HEK293 (cell line): ENCODE measurements around the gene NRG2.

Experiments
- GLI4 ChIP-seq: fragments of 450-650 bp; formaldehyde crosslinking; IDR thresholded peaks from 2 replicates; pipeline ENCODE4 v1.5.1; 2016; ENCODE audit warnings: missing biosample characterization, missing genetic modification characterization
- GLIS2 ChIP-seq: fragments of 450-650 bp; formaldehyde crosslinking; IDR thresholded peaks from 2 replicates; pipeline ENCODE4 v1.5.1; 2016; ENCODE audit warnings: missing biosample characterization, missing genetic modification characterization
- IKZF3 ChIP-seq: fragments of 450-650 bp; IDR thresholded peaks from 2 replicates; pipeline ENCODE4 v1.5.0; 2018; ENCODE audit warnings: missing biosample characterization, mild to moderate bottlenecking, missing genetic modification characterization, moderate library complexity
- KLF8 ChIP-seq: fragments of 450-650 bp; formaldehyde crosslinking; IDR thresholded peaks from 2 replicates; pipeline ENCODE4 v1.5.1; 2016; ENCODE audit warnings: missing biosample characterization, missing genetic modification characterization
- MYNN ChIP-seq: fragments of 450-650 bp; formaldehyde crosslinking; IDR thresholded peaks from 2 replicates; pipeline ENCODE4 v1.5.1; 2016; ENCODE audit warnings: missing biosample characterization, missing genetic modification characterization, borderline replicate concordance
- SCRT2 ChIP-seq: fragments of 450-650 bp; formaldehyde crosslinking; IDR thresholded peaks from 2 replicates; pipeline ENCODE4 v1.5.1; 2016; ENCODE audit warnings: missing biosample characterization, missing genetic modification characterization
- TRIM28 ChIP-seq: IDR thresholded peaks from 2 replicates; pipeline ENCODE4 v1.6.1; 2011; ENCODE audit warnings: low read length, control low read depth, borderline replicate concordance
- ZBTB1 ChIP-seq: fragments of 450-650 bp; formaldehyde crosslinking; IDR thresholded peaks from 2 replicates; pipeline ENCODE4 v1.5.1; 2016; ENCODE audit warnings: missing biosample characterization, missing genetic modification characterization
- ZEB2 ChIP-seq: fragments of 450-650 bp; formaldehyde crosslinking; IDR thresholded peaks from 2 replicates; pipeline ENCODE4 v1.5.1; 2016; ENCODE audit warnings: missing biosample characterization, missing genetic modification characterization
- ZFHX2 ChIP-seq: fragments of 450-650 bp; formaldehyde crosslinking; conservative IDR thresholded peaks from 2 replicates; pipeline ENCODE4 v1.5.1; 2016; ENCODE audit warnings: missing biosample characterization, missing genetic modification characterization
- ZNF132 ChIP-seq: fragments of 450-650 bp; formaldehyde crosslinking; IDR thresholded peaks from 2 replicates; pipeline ENCODE4 v1.5.1; 2017; ENCODE audit warnings: missing biosample characterization, missing genetic modification characterization, borderline replicate concordance
- ZNF184 ChIP-seq: fragments of 450-650 bp; IDR thresholded peaks from 2 replicates; pipeline ENCODE4 v1.5.1; 2018; ENCODE audit warnings: missing biosample characterization, mild to moderate bottlenecking, missing genetic modification characterization
- ZNF214 ChIP-seq: fragments of 450-650 bp; formaldehyde crosslinking; IDR thresholded peaks from 2 replicates; pipeline ENCODE4 v1.5.1; 2017; ENCODE audit warnings: missing biosample characterization, mild to moderate bottlenecking, missing genetic modification characterization, borderline replicate concordance
- ZNF23 ChIP-seq: fragments of 450-650 bp; formaldehyde crosslinking; IDR thresholded peaks from 2 replicates; pipeline ENCODE4 v1.5.1; 2016; ENCODE audit warnings: missing biosample characterization, missing genetic modification characterization, borderline replicate concordance
- ZNF510 ChIP-seq: fragments of 450-650 bp; formaldehyde crosslinking; IDR thresholded peaks from 2 replicates; pipeline ENCODE4 v1.5.1; 2018; ENCODE audit warnings: mild to moderate bottlenecking, missing genetic modification characterization, missing biosample characterization; ENCODE audit not compliant: insufficient replicate concordance
- ZNF521 ChIP-seq: fragments of 450-650 bp; formaldehyde crosslinking; IDR thresholded peaks from 2 replicates; pipeline ENCODE4 v1.5.1; 2017; ENCODE audit warnings: missing biosample characterization, mild to moderate bottlenecking, missing genetic modification characterization
- ZNF610 ChIP-seq: fragments of 450-650 bp; formaldehyde crosslinking; IDR thresholded peaks from 2 replicates; pipeline ENCODE4 v1.5.1; 2016; ENCODE audit warnings: missing biosample characterization, missing genetic modification characterization, borderline replicate concordance
- TF ChIP-seq, protein P1 (sequence below): fragments of 450-650 bp; formaldehyde crosslinking; IDR thresholded peaks from 2 replicates; pipeline ENCODE4 v1.5.1; 2016; ENCODE audit warnings: missing biosample characterization, missing genetic modification characterization
- TF ChIP-seq, protein P2 (sequence below): fragments of 450-650 bp; formaldehyde crosslinking; IDR thresholded peaks from 2 replicates; pipeline ENCODE4 v1.5.1; 2016; ENCODE audit warnings: missing biosample characterization, missing genetic modification characterization
- TF ChIP-seq, protein P3 (sequence below): fragments of 450-650 bp; formaldehyde crosslinking; conservative IDR thresholded peaks from 2 replicates; pipeline ENCODE4 v1.5.1; 2016; ENCODE audit warnings: low read depth, missing biosample characterization, missing genetic modification characterization
- TF ChIP-seq, protein P4 (sequence below): fragments of 450-650 bp; formaldehyde crosslinking; IDR thresholded peaks from 2 replicates; pipeline ENCODE4; 2016; ENCODE audit warnings: missing biosample characterization, missing genetic modification characterization
- TF ChIP-seq, protein P5 (sequence below): fragments of 450-650 bp; formaldehyde crosslinking; IDR thresholded peaks from 2 replicates; pipeline ENCODE4 v1.5.1; 2017; ENCODE audit warnings: missing biosample characterization, missing genetic modification characterization
- TF ChIP-seq, protein P6 (sequence below): fragments of 450-650 bp; formaldehyde crosslinking; IDR thresholded peaks from 2 replicates; pipeline ENCODE4 v1.5.1; 2016; ENCODE audit warnings: missing biosample characterization, missing genetic modification characterization, borderline replicate concordance
- TF ChIP-seq, protein P7 (sequence below): fragments of 450-650 bp; formaldehyde crosslinking; IDR thresholded peaks from 2 replicates; pipeline ENCODE4 v1.5.1; 2016; ENCODE audit warnings: missing biosample characterization, missing genetic modification characterization

The NRG2 gene

DNA sequence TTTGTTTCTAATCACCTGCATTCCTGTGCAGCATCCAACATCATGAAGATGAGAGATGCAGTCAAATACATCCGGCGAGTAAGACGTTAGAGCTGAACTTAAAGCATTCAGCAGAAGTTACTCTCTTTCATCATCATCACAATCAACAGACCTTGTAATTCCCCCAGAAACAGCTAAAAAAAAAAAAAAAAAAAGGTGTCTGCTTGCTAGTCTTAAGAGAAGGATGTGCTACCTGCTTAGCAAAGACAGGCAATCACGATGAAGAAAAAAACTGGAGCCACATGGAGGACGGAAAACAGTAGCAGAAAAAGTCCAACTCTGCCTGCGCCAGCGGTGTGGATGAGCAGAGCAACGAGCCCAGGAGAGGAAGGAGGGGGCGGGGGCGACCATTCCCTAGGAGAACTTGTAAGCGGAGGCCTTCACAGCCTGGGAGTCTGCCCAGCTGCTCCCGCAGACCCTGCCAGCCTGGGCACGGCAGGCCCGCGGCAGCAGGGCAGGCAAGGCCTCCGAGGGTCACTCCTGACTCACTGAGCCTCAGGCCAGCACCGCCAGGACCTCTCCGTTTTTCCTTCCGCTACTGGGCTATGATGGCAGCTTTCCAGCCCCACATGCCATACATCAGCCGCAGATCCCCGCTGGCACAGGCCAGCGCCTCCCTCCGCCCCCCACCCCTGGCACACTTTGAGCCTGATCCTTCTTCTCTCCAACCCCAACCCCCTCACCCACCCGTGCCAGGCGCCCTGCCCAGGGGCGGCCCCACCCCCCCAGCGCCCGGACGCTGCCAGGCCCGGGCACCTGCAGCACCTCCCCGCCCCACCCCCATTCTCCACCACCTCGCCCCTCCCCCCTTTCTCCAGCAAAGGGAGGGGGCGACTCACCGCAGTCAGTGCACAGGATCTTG, 1.4 kb downstream of the NRG2 start (continued):
- 0 out of 2 replicates have a peak, but pooled peaks have one; percentile 44 for TF ChIP-seq KLF8 (tag by site-specific recombination)
- TF ChIP-seq ZNF610 (tag by site-specific recombination) = no peak
- TF ChIP-seq, protein P1, sequence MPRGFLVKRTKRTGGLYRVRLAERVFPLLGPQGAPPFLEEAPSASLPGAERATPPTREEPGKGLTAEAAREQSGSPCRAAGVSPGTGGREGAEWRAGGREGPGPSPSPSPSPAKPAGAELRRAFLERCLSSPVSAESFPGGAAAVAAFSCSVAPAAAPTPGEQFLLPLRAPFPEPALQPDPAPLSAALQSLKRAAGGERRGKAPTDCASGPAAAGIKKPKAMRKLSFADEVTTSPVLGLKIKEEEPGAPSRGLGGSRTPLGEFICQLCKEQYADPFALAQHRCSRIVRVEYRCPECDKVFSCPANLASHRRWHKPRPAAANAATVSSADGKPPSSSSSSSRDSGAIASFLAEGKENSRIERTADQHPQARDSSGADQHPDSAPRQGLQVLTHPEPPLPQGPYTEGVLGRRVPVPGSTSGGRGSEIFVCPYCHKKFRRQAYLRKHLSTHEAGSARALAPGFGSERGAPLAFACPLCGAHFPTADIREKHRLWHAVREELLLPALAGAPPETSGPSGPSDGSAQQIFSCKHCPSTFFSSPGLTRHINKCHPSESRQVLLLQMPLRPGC (tag by site-specific recombination) = no peak
- TF ChIP-seq ZNF184 (tag by site-specific recombination) = no peak
- no peak for TF ChIP-seq MYNN
- TF ChIP-seq ZNF214 (tag by site-specific recombination) = no peak
- TF ChIP-seq, protein P2, sequence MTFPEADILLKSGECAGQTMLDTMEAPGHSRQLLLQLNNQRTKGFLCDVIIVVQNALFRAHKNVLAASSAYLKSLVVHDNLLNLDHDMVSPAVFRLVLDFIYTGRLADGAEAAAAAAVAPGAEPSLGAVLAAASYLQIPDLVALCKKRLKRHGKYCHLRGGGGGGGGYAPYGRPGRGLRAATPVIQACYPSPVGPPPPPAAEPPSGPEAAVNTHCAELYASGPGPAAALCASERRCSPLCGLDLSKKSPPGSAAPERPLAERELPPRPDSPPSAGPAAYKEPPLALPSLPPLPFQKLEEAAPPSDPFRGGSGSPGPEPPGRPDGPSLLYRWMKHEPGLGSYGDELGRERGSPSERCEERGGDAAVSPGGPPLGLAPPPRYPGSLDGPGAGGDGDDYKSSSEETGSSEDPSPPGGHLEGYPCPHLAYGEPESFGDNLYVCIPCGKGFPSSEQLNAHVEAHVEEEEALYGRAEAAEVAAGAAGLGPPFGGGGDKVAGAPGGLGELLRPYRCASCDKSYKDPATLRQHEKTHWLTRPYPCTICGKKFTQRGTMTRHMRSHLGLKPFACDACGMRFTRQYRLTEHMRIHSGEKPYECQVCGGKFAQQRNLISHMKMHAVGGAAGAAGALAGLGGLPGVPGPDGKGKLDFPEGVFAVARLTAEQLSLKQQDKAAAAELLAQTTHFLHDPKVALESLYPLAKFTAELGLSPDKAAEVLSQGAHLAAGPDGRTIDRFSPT (tag by site-specific recombination) = peak; percentile 93
- TF ChIP-seq GLIS2 (tag by site-specific recombination) = peak; percentile 40
- TF ChIP-seq ZBTB1 (tag by site-specific recombination) = no peak
- TF ChIP-seq, protein P3, sequence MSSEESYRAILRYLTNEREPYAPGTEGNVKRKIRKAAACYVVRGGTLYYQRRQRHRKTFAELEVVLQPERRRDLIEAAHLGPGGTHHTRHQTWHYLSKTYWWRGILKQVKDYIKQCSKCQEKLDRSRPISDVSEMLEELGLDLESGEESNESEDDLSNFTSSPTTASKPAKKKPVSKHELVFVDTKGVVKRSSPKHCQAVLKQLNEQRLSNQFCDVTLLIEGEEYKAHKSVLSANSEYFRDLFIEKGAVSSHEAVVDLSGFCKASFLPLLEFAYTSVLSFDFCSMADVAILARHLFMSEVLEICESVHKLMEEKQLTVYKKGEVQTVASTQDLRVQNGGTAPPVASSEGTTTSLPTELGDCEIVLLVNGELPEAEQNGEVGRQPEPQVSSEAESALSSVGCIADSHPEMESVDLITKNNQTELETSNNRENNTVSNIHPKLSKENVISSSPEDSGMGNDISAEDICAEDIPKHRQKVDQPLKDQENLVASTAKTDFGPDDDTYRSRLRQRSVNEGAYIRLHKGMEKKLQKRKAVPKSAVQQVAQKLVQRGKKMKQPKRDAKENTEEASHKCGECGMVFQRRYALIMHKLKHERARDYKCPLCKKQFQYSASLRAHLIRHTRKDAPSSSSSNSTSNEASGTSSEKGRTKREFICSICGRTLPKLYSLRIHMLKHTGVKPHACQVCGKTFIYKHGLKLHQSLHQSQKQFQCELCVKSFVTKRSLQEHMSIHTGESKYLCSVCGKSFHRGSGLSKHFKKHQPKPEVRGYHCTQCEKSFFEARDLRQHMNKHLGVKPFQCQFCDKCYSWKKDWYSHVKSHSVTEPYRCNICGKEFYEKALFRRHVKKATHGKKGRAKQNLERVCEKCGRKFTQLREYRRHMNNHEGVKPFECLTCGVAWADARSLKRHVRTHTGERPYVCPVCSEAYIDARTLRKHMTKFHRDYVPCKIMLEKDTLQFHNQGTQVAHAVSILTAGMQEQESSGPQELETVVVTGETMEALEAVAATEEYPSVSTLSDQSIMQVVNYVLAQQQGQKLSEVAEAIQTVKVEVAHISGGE (tag by site-specific recombination) = 0 out of 2 replicates have a peak, but pooled peaks have one; percentile 20
- no peak for TF ChIP-seq TRIM28
- no peak for TF ChIP-seq ZNF23 (tag by site-specific recombination)
- no peak for TF ChIP-seq ZEB2 (tag by site-specific recombination)
- TF ChIP-seq, protein P4, sequence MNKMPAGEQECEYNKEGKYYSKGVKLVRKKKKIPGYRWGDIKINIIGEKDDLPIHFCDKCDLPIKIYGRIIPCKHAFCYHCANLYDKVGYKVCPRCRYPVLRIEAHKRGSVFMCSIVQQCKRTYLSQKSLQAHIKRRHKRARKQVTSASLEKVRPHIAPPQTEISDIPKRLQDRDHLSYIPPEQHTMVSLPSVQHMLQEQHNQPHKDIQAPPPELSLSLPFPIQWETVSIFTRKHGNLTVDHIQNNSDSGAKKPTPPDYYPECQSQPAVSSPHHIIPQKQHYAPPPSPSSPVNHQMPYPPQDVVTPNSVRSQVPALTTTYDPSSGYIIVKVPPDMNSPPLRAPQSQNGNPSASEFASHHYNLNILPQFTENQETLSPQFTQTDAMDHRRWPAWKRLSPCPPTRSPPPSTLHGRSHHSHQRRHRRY = no peak
- TF ChIP-seq, protein P5, sequence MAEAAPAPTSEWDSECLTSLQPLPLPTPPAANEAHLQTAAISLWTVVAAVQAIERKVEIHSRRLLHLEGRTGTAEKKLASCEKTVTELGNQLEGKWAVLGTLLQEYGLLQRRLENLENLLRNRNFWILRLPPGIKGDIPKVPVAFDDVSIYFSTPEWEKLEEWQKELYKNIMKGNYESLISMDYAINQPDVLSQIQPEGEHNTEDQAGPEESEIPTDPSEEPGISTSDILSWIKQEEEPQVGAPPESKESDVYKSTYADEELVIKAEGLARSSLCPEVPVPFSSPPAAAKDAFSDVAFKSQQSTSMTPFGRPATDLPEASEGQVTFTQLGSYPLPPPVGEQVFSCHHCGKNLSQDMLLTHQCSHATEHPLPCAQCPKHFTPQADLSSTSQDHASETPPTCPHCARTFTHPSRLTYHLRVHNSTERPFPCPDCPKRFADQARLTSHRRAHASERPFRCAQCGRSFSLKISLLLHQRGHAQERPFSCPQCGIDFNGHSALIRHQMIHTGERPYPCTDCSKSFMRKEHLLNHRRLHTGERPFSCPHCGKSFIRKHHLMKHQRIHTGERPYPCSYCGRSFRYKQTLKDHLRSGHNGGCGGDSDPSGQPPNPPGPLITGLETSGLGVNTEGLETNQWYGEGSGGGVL = peak; percentile 42; the same call in 1 of the 2 replicates
- peak; percentile 89 for TF ChIP-seq IKZF3 (tag by site-specific recombination)
- TF ChIP-seq ZNF521 (tag by site-specific recombination) = no peak
- no peak for TF ChIP-seq ZNF510 (tag by site-specific recombination)
- TF ChIP-seq, protein P6, sequence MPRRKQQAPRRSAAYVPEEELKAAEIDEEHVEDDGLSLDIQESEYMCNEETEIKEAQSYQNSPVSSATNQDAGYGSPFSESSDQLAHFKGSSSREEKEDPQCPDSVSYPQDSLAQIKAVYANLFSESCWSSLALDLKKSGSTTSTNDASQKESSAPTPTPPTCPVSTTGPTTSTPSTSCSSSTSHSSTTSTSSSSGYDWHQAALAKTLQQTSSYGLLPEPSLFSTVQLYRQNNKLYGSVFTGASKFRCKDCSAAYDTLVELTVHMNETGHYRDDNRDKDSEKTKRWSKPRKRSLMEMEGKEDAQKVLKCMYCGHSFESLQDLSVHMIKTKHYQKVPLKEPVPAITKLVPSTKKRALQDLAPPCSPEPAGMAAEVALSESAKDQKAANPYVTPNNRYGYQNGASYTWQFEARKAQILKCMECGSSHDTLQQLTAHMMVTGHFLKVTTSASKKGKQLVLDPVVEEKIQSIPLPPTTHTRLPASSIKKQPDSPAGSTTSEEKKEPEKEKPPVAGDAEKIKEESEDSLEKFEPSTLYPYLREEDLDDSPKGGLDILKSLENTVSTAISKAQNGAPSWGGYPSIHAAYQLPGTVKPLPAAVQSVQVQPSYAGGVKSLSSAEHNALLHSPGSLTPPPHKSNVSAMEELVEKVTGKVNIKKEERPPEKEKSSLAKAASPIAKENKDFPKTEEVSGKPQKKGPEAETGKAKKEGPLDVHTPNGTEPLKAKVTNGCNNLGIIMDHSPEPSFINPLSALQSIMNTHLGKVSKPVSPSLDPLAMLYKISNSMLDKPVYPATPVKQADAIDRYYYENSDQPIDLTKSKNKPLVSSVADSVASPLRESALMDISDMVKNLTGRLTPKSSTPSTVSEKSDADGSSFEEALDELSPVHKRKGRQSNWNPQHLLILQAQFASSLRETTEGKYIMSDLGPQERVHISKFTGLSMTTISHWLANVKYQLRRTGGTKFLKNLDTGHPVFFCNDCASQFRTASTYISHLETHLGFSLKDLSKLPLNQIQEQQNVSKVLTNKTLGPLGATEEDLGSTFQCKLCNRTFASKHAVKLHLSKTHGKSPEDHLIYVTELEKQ = no peak
- TF ChIP-seq ZNF132 = no peak
- TF ChIP-seq, protein P7, sequence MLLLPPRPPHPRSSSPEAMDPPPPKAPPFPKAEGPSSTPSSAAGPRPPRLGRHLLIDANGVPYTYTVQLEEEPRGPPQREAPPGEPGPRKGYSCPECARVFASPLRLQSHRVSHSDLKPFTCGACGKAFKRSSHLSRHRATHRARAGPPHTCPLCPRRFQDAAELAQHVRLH (tag by site-specific recombination) = 0 out of 2 replicates have a peak, but pooled peaks have one; percentile 10
- peak; percentile 32; the same call in 1 of the 2 replicates for TF ChIP-seq ZFHX2 (tag by site-specific recombination)
- no peak for TF ChIP-seq GLI4
- no peak for TF ChIP-seq SCRT2
